GM19351 (cell line): ENCODE results near the gene ROBO1.
"Not testable (repeated sequence)": the region's sequence is repeated elsewhere in the genome, so short reads cannot be mapped to it uniquely, and the experiment has no call there.

ENCODE experiments used
- ATAC-seq: cut with Tn5 transposase; IDR thresholded peaks from one replicate; pipeline ENCODE4 v1.9.1; 2021; ENCODE audit warnings: mild to moderate bottlenecking, moderate library complexity; ENCODE audit not compliant: unreplicated experiment

Gene ROBO1

GRCh38 chr3:79178471-79179180 is 589.2 kb downstream of the ROBO1 start:
- no peak for ATAC-seq

GRCh38 chr3:79175870-79176269 is 591.9 kb downstream of the ROBO1 start:
- no peak for ATAC-seq

DNA sequence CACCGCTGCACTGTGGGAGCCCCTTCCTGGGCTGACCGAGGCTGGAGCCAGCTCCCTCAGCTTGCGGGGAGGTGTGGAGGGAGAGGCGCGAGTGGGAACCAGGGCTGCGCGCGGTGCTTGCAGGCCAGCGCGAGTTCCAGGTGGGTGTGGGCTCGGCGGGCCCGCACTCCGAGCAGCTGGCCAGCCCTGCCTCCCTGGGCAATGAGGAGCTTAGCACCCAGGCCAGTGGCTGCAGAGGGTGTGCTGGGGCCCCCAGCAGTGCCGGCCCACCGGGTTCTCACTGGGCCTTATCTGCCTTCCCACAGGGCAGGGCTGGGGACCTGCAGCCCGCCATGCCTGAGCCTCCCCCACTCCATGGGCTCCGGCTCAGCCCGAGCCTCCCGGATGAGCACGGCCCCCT is 594.5 kb downstream of the ROBO1 start:
- not testable (repeated sequence) for ATAC-seq

- no peak for ATAC-seq
Observed at GRCh38 chr3:79172241-79172640, 595.6 kb downstream of the ROBO1 start.

DNA sequence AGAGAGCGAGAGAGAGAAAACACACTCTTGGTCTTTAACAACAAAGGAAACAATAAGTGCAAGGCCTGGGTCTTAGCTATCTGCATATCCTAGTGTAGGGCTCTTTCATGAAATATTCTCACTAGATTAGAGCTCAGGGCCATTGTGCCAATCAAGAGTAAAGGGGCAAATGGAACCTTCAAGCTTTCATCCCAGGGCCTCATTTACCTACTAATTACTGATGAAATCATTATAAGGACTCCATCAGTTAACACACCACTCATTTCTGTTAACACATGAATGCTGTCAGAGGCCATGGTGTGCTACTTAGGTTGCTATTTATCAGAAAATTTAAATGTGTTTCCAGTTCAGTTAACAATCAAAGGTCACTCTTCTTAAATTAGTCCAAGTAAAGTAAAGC is 597.8 kb downstream of the ROBO1 start:
- ATAC-seq, result no peak

- no peak for ATAC-seq
Observed at GRCh38 chr3:79167651-79168416, 600.0 kb downstream of the ROBO1 start.

DNA sequence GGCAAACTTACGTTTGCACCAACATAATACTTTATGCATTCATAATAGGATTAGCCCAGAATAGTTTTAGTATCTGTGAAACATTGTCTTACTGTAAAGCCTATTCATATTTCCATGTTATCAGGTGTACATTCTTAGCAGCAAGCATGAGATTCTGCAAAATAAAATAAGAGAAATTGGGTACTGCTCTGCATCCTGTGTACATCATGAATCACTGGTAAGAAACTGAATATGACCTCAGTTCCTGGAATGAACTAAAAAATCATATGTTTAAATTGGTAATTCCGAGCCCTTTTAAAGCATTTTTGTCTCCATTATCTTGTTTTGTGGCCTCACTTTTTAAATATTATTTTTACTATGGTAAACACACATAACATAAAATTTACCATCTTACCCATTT is 605.1 kb downstream of the ROBO1 start:
- no peak for ATAC-seq

DNA sequence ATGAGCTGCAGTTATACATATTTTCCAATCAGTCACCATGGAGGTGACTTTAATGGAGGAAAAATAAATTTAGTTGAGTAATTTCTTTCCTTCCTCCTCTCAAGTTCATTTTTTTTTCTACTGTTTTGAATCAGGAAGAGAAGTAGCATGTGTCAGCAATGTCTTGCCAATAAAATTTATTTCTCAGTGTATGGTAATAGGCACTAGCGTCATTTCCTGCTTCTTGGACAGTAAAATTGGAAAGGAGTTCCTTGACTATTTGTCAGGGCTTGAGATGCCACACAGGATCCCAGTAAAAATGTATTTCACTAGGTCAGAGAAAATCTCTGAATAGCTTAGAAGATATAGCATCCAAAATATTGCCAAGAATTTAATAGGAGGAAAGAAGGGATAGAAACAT is 605.9 kb downstream of the ROBO1 start:
- ATAC-seq, result no peak

DNA sequence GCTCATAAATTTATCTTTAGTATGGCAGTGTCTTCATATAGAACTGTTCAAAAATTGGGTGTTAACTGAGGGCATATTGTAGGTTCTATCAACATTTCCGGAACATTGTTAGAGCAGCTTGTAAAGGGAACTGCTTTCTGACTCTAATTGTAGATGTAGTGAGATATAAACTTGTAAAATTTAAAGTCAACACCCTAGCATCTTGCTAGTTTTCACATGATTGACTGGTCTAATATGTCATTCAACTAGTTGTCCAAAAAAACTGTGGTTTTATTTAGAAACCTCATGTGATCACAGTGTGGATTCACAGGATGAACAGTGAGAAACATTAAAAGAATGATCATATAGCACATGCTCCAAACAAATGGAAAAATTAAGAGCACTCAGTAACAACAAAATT is 607.4 kb downstream of the ROBO1 start:
- ATAC-seq, result no peak

- no peak for ATAC-seq
Observed at GRCh38 chr3:79159736-79160135, 608.1 kb downstream of the ROBO1 start.

GRCh38 chr3:79157191-79157590 is 610.6 kb downstream of the ROBO1 start:
- ATAC-seq, result no peak

DNA sequence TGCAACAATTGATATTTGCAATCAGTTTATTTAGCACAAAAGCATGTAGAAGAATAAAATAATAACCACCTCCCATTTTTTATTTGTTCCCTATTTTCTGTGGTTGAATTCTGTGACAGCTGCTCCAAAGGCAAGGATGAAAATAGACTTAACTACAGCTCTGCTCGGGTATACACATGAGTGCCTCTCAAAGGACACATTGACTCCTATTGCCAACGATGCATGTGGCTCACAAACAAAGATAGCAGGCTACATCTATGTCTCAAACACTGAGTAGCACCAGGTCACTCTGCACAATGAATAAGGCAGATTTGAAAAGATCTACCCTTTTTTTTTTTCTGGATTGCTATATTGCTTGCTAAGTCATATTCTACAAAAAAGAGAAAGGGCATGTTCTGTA is 612.9 kb downstream of the ROBO1 start:
- ATAC-seq, result no peak

GRCh38 chr3:79148786-79149185 is 619.0 kb downstream of the ROBO1 start:
- ATAC-seq, result no peak

DNA sequence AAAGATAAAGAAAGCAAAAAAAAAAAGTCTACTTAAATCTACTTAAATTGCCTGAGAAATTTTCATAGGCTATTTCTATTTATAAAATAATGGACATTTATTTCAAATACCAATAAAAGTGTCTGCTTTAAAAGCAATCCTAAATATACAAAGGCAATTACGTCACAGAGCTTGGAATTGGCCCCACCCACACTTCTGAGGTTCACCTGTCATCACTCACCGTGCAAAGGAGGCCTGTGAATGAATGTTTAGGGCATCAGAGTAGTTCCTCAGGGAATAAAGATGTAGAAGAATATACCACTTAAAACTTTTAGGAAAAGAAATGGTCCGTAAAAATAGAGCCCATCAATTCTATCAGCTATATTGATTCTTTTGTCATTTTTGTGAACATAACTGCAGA is 621.8 kb downstream of the ROBO1 start:
- no peak for ATAC-seq

- no peak for ATAC-seq
Observed at GRCh38 chr3:79140708-79141107, 627.1 kb downstream of the ROBO1 start.

DNA sequence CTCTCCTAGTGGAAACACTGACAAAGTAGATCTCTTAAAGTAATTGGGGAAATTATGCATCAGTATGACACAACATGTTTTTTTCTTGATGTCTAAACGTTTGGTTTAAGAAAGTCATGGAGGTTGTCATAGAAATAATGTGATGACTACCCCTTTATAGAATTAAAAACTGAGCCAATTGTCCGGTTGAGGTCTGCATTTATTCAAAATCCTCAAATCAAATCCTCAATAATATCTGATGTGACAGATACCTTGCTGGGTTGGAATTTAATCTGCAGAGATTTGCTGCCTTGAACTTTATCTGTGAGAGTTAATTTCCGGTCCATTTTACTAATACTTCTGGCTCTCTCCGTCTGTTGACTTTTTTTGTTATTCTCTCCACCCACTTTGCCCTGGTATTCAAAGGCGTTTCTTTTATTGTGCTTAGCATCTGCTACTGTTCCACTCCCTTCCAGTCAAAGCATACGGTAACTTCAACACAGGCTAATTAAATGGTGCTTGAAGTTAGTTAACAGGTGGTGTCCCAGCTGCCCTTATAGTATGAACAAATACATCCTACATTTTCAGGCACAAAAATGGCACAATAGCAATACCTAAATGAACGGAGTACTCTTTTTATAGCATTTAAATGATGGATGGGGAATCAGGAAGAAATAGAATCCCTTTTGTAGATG is 628.3 kb downstream of the ROBO1 start:
- ATAC-seq, result no peak

DNA sequence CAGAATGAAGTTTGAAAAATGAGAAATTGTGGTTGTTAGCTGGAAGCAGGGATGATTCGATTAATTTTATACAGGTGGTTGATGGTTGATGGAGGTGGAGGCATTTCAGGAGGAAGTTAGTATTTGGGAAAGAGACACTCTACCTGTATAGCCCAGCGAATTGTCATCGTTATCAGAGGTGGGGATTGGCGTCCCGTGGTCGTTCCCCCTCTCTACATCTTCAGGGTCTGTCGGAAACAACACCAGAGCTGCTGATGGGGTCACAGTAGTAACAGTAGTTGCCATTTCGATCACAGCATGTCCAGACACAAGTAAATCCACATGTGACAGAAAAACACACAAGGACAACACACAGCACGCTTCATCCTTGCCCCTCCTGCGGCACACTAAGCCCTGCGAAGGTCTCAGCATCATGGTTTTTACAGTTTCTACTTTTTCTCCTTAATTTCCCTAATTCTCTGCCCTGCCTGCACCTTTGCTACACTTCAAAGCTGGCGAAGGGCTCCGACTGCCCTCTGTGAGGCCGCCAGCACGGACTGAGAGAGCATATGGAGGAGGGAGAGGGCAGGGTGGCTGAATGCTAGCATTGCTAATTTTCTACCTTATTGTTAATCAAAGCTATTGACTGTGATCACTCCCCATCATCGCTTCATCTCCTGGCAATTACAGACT is 642.3 kb downstream of the ROBO1 start:
- no peak for ATAC-seq

- no peak for ATAC-seq
Observed at GRCh38 chr3:79115458-79115857, 652.3 kb downstream of the ROBO1 start.

- no peak for ATAC-seq
Observed at GRCh38 chr3:79113876-79114275, 653.9 kb downstream of the ROBO1 start.

- ATAC-seq, result no peak
Observed at GRCh38 chr3:79111375-79112052, 656.3 kb downstream of the ROBO1 start.

- ATAC-seq, result no peak
Observed at GRCh38 chr3:79109754-79110153, 658.0 kb downstream of the ROBO1 start.
